Tibial nerve (tissue), 4 donors: Measurements from ENCODE around the gene FAM241A.

Source experiments
- EP300 ChIP-seq, 2 donors: sonication (generic); formaldehyde crosslinking; IDR thresholded peaks; one replicate each; pipeline ENCODE4 v1.6.1; 2017; ENCODE audit warnings: antibody characterized with exemption in 2 of 2, mild to moderate bottlenecking in 1 of 2
- TF ChIP-seq, protein P1 (sequence below), 5 experiments: fragments of 200-600 bp in 3 of 5; fragments of 450-650 bp in 2 of 5; sonication (generic) in 3 of 5; IDR thresholded peaks; one replicate each; pipeline ENCODE4 v1.5.1; 2016 to 2019; ENCODE audit warnings: antibody characterized with exemption in 5 of 5, mild to moderate bottlenecking in 3 of 5, moderate library complexity in 2 of 5

DNA sequence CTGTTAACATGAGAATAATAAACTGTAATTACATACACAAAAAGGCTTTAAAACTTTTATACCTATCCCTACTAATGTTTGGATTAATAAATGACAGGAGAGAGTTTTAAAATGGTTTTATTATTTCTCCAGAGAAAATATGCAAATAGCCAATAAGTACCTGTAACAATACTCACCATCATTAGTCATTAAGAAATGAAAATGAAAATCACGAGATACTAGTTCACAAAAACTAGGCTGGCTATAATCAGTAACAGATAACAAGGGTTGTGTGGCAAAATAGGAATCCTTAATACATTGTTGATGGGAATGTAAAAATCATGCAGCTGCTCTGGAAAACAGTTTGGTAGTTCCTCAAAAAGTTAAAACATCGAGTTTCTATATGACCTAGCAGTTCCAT lies 61.2 kb downstream of the FAM241A start:
- TF ChIP-seq, protein P1, sequence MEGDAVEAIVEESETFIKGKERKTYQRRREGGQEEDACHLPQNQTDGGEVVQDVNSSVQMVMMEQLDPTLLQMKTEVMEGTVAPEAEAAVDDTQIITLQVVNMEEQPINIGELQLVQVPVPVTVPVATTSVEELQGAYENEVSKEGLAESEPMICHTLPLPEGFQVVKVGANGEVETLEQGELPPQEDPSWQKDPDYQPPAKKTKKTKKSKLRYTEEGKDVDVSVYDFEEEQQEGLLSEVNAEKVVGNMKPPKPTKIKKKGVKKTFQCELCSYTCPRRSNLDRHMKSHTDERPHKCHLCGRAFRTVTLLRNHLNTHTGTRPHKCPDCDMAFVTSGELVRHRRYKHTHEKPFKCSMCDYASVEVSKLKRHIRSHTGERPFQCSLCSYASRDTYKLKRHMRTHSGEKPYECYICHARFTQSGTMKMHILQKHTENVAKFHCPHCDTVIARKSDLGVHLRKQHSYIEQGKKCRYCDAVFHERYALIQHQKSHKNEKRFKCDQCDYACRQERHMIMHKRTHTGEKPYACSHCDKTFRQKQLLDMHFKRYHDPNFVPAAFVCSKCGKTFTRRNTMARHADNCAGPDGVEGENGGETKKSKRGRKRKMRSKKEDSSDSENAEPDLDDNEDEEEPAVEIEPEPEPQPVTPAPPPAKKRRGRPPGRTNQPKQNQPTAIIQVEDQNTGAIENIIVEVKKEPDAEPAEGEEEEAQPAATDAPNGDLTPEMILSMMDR (IDR thresholded peaks at IDR 0.05) = no peak
- no peak for TF ChIP-seq EP300 (IDR thresholded peaks at IDR 0.05)
